Inferior parietal cortex (tissue), 1 donor: Measurements from ENCODE around the gene FBLIM1.

Experiments
- DNase-seq: peaks from one replicate; pipeline ENCODE4 v3.0.0-alpha.2; 2016; ENCODE audit errors: extremely low spot score

Gene FBLIM1

GRCh38 chr1:15730936-15731335, 27.7 kb upstream of the FBLIM1 start:
- no peak for DNase-seq

- DNase-seq: no peak
Measured at GRCh38 chr1:15731735-15732685, 26.6 kb upstream of the FBLIM1 start.

- DNase-seq: no peak
Measured at GRCh38 chr1:15732686-15733081, 25.9 kb upstream of the FBLIM1 start.

GRCh38 chr1:15733218-15733725, 25.3 kb upstream of the FBLIM1 start:
- no peak for DNase-seq

GRCh38 chr1:15733726-15734226, 24.8 kb upstream of the FBLIM1 start:
- no peak for DNase-seq

GRCh38 chr1:15734296-15734695, 24.3 kb upstream of the FBLIM1 start:
- DNase-seq: no peak

- no peak for DNase-seq
Measured at GRCh38 chr1:15734901-15735300, 23.7 kb upstream of the FBLIM1 start.

- no peak for DNase-seq
Measured at GRCh38 chr1:15735304-15736037, 23.1 kb upstream of the FBLIM1 start.

GRCh38 chr1:15736038-15736891, 22.3 kb upstream of the FBLIM1 start, which contains the start of gene SLC25A34:
Gene SLC25A34 (plus strand): TSS chr1:15736258. CDS start chr1:15736486, 228 bp downstream.
- DNase-seq: no peak

GRCh38 chr1:15736892-15737261, 21.7 kb upstream of the FBLIM1 start:
- no peak for DNase-seq

- DNase-seq: no peak
Measured at GRCh38 chr1:15737324-15738319, 21.0 kb upstream of the FBLIM1 start.

- no peak for DNase-seq
Measured at GRCh38 chr1:15738416-15739113, 20.0 kb upstream of the FBLIM1 start.

GRCh38 chr1:15739259-15739658, 19.3 kb upstream of the FBLIM1 start:
- DNase-seq: no peak

GRCh38 chr1:15739745-15740144, 18.9 kb upstream of the FBLIM1 start:
- no peak for DNase-seq

- DNase-seq: peak; percentile 69
Measured at GRCh38 chr1:15740924-15741850, 17.4 kb upstream of the FBLIM1 start.

- no peak for DNase-seq
Measured at GRCh38 chr1:15742339-15742801, 16.2 kb upstream of the FBLIM1 start, which contains the start of gene TMEM82. Gene TMEM82 (plus strand): TSS chr1:15742499. CDS start chr1:15742560, 61 bp downstream.

- DNase-seq: no peak
Measured at GRCh38 chr1:15744122-15744679, 14.4 kb upstream of the FBLIM1 start.

GRCh38 chr1:15747378-15747777, 11.2 kb upstream of the FBLIM1 start:
- no peak for DNase-seq
